ENCODE measurements around the gene EIPR1.

DNA sequence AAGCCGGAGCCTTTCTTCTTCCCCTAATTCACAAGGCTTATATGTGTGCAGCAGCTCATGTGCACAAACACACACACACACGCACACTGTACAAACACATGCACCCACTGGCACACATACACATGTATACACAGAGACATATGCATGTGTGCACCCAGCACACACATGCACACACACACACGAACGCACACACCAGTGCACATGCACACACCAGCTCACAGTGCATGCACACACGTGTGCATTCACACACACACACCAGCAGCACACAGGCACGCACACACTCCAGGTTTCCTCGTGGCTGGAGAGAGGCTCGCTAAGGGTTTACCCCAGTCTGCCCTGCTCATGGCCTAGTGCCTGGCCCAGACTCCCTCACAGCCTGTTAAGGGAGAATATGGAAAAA is 234.0 kb downstream of the EIPR1 start:
- TF ChIP-seq, protein P1, sequence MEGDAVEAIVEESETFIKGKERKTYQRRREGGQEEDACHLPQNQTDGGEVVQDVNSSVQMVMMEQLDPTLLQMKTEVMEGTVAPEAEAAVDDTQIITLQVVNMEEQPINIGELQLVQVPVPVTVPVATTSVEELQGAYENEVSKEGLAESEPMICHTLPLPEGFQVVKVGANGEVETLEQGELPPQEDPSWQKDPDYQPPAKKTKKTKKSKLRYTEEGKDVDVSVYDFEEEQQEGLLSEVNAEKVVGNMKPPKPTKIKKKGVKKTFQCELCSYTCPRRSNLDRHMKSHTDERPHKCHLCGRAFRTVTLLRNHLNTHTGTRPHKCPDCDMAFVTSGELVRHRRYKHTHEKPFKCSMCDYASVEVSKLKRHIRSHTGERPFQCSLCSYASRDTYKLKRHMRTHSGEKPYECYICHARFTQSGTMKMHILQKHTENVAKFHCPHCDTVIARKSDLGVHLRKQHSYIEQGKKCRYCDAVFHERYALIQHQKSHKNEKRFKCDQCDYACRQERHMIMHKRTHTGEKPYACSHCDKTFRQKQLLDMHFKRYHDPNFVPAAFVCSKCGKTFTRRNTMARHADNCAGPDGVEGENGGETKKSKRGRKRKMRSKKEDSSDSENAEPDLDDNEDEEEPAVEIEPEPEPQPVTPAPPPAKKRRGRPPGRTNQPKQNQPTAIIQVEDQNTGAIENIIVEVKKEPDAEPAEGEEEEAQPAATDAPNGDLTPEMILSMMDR (conservative IDR thresholded peaks at IDR 0.05 in 1 of 2, IDR thresholded peaks at IDR 0.05 in 1 of 2; ENCODE audit: extremely low read depth in 1 of 2, insufficient read depth in 1 of 2, low read depth in 1 of 2, low read length in 2 of 2), result no peak
- TF ChIP-seq EZH2 (IDR thresholded peaks at IDR 0.05; ENCODE audit: borderline replicate concordance, low read length), result no peak

Data from mammary epithelial cell (primary cell).